DND-41 (cell line): ENCODE results near the gene DRAM1.

Experiments used
- ATAC-seq: fragments of 200-7000 bp; cut with Tn5 transposase; 3 replicates; pipeline ENCODE4 v1.9.1; 2021; ENCODE audit warnings: low read depth; ENCODE audit not compliant: insufficient read depth
- DNase-seq: peaks from one replicate; pipeline ENCODE4 v3.0.0-alpha.2; 2020
- H2AFZ ChIP-seq: 2 replicates; pipeline ENCODE4 v1.6.0; 2012; ENCODE audit warnings: low read depth, low read length
- H3K27ac ChIP-seq: 2 replicates; pipeline ENCODE4 v1.5.1; 2012; ENCODE audit warnings: low read length, inconsistent platforms
- H3K27me3 ChIP-seq: fragments of 200-600 bp; sonication (generic); 2 replicates; pipeline ENCODE4 v1.6.0; 2012; ENCODE audit warnings: low read length, mild to moderate bottlenecking, inconsistent platforms; ENCODE audit not compliant: insufficient read depth, poor library complexity
- H3K36me3 ChIP-seq: 2 replicates; pipeline ENCODE4 v1.5.1; 2012; ENCODE audit warnings: low read length, inconsistent platforms; ENCODE audit not compliant: insufficient read depth
- H3K4me1 ChIP-seq: 2 replicates; pipeline ENCODE4 v1.5.1; 2012; ENCODE audit warnings: mild to moderate bottlenecking, low read length; ENCODE audit not compliant: insufficient read depth
- H3K4me2 ChIP-seq: 2 replicates; pipeline ENCODE4 v1.6.0; 2012; ENCODE audit warnings: mild to moderate bottlenecking, moderate library complexity, low read length, inconsistent platforms; ENCODE audit not compliant: insufficient read depth
- H3K4me3 ChIP-seq, 2 experiments: fragments of 200-600 bp in 1 of 2; shearing (Covaris generic) in 1 of 2; 2 replicates each; pipeline ENCODE4 v1.5.1; 2012 to 2016; ENCODE audit warnings: inconsistent platforms in 2 of 2, low read length in 2 of 2, mild to moderate bottlenecking in 2 of 2, low read depth in 1 of 2, moderate library complexity in 1 of 2
- H3K79me2 ChIP-seq: 2 replicates; pipeline ENCODE4 v1.6.0; 2012; ENCODE audit warnings: low read length, inconsistent platforms; ENCODE audit not compliant: insufficient read depth
- H3K9ac ChIP-seq: 2 replicates; pipeline ENCODE4 v1.6.0; 2012; ENCODE audit warnings: low read depth, mild to moderate bottlenecking, inconsistent platforms, low read length, moderate library complexity
- H3K9me3 ChIP-seq: 2 replicates; pipeline ENCODE4 v1.5.1; 2012; ENCODE audit warnings: low read length, moderate library complexity, mild to moderate bottlenecking, inconsistent platforms; ENCODE audit not compliant: insufficient read depth, severe bottlenecking
- H4K20me1 ChIP-seq: 2 replicates; pipeline ENCODE4 v1.6.0; 2012; ENCODE audit warnings: low read length; ENCODE audit not compliant: insufficient read depth
- EZH2 ChIP-seq: IDR thresholded peaks from 3 replicates; pipeline ENCODE4 v1.6.1; 2012; ENCODE audit warnings: borderline replicate concordance, low read depth, mild to moderate bottlenecking, moderate library complexity, low read length, inconsistent platforms; ENCODE audit not compliant: severe bottlenecking
- TF ChIP-seq, protein P1 (sequence below): IDR thresholded peaks from 2 replicates; pipeline ENCODE4 v1.5.1; 2012; ENCODE audit warnings: borderline replicate concordance, low read length, moderate library complexity, mild to moderate bottlenecking; ENCODE audit not compliant: poor library complexity, severe bottlenecking; ENCODE audit errors: extremely low read depth

The DRAM1 gene, protein sequence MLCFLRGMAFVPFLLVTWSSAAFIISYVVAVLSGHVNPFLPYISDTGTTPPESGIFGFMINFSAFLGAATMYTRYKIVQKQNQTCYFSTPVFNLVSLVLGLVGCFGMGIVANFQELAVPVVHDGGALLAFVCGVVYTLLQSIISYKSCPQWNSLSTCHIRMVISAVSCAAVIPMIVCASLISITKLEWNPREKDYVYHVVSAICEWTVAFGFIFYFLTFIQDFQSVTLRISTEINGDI

DNA sequence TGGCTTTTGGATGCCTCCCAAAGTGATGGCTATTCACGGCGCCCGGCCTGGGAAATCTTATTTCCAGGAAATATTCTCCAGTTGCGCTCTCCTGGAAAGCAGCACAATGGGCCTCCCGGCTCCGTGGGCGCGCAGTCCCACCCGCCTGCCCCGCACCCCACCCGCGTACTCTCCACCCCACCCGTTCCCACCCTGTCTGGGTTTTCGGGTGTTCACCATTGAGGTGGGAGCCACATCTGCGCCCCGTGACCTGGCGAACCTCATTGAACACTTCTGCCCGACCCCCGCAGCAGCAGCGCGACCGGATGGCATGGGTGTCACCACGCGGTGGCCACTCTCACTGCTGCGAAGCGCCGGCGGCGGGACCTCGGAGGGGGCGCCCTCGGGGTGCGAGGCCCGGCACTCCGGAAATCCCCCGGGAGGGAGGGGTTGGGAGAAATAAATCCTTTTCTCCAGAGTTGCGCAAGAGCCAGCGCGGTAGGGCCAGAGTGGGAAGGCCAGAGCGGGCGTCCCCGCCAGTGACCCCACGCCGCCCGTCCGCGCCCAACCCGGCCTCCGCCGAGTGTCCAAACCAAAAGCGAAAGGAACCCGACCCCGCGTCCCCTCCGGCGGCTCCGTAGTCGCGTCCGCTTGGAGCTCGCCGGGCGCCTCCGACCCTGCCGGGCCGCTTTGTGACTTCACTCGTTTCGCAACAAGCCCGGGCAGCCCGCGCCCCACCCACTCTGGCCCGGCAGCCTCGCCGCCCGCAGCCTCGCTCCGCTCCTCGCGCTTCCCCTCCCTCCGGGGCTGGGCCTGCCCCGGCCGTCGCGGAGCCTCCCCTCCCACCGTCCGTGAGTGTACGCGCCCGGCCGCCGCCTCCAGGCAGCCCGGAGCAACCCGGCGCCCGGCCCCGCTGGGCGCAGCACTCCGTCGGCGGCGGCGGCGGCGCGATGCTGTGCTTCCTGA, at the start of gene DRAM1:
DRAM1 (plus strand) TSS at position 720 of the 945 bp plus-strand sequence; CDS start at position 930, 210 bp downstream.
- no peaks in the 10 kb centered on the region for H4K20me1 ChIP-seq
- peak; percentile 76 for DNase-seq
- H3K9ac ChIP-seq: peak within 1 kb of the TSS; percentile 76
- H3K79me2 ChIP-seq: no peaks in the 10 kb centered on the region
- no peaks in the 10 kb centered on the region for H3K36me3 ChIP-seq
- TF ChIP-seq, protein P1, sequence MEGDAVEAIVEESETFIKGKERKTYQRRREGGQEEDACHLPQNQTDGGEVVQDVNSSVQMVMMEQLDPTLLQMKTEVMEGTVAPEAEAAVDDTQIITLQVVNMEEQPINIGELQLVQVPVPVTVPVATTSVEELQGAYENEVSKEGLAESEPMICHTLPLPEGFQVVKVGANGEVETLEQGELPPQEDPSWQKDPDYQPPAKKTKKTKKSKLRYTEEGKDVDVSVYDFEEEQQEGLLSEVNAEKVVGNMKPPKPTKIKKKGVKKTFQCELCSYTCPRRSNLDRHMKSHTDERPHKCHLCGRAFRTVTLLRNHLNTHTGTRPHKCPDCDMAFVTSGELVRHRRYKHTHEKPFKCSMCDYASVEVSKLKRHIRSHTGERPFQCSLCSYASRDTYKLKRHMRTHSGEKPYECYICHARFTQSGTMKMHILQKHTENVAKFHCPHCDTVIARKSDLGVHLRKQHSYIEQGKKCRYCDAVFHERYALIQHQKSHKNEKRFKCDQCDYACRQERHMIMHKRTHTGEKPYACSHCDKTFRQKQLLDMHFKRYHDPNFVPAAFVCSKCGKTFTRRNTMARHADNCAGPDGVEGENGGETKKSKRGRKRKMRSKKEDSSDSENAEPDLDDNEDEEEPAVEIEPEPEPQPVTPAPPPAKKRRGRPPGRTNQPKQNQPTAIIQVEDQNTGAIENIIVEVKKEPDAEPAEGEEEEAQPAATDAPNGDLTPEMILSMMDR: peak; percentile 20
- TF ChIP-seq EZH2: no peak
- peak; percentile 88 for ATAC-seq
- H2AFZ ChIP-seq: peak within 1 kb of the TSS; percentile 91
- H3K4me1 ChIP-seq: peaks cover 16% of the 10 kb centered on the region
- H3K27me3 ChIP-seq: peaks cover 3% of the 10 kb centered on the region
- no peaks in the 10 kb centered on the region for H3K9me3 ChIP-seq
- peak within 1 kb of the TSS; percentile 77 for H3K4me2 ChIP-seq
- H3K4me3 ChIP-seq: peak within 1 kb of the TSS; percentile 53 to 74
- peak within 1 kb of the TSS; percentile 52 for H3K27ac ChIP-seq

DNA sequence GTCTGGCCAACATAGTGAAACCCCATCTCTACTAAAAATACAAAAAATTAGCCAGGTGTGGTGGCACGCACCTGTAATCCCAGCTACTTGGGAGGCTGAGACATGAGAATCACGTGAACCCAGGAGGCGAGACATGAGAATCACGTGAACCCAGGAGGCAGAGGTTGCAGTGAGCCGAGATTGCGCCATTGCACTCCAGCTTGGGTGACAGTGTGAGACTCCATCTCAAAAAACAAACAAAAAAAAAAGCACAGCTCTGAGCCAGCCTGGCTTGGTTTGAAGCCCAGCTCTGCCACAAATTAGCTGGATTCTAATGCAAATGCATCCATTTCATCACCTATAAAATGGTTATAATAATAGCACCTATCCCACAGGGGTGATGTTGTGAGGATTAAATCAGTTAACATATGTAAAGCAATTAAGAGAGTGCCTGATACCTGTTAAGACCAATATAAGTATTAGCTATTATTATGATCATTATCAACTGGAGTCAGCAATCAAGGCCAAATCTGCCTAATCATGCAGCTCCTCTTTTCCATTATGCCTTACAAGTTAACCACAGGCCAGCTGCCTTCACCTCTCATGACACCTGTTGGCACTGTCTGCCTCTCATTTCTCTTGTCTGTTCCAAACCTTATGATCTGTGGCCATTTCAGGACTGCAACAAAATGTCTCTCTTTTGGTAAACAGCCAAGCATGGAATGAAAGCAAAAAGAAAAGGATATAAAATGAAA, 48.8 kb upstream of the DRAM1 start:
- H3K4me3 ChIP-seq: peak overlapping the region in 1 of 2 experiments; percentile 94; a peak in 2 of 4 replicates

DNA sequence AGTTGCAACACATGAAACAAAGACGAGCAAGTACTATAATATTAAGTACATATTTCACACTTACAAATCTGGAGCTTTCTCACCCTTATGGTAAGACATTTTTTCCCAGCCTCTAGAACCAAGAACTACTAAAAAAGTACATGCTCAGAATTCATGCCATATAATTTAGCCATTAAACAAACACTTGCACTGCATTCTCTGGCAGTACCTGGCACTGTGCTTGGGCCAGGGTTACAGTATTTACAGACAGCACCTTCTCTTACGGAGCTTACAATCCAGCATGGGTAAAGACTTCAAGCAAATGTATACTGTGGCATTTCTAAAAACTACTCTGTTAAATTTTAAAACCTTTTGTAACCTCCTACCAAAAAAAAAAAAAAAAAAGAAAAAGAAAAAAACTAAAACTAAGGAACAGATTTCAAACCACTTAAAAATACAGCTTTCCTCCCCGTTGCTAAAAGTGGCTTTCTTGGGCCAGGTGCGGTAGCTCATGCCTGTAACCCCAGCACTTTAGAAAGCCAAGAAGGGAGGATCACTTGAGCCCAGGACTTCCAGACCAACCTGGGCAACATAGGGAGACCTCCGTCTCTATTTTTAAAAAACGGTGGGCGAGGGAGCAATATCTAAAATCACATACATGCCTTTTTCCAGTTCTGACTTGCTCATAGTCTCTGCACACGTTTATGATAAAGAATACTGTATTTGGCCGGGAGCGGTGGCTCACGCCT, 47.6 kb upstream of the DRAM1 start:
- H3K4me2 ChIP-seq: peak overlapping the region; percentile 78
- H3K27me3 ChIP-seq: no peaks in the 10 kb centered on the region
- peak overlapping the region; percentile 85 for H3K27ac ChIP-seq
- DNase-seq (no peak), ATAC-seq (peak; percentile 5; the same call in 2 of the 3 replicates)
- H3K9me3 ChIP-seq: no peaks in the 10 kb centered on the region
- no peaks in the 10 kb centered on the region; the same call in 1 of the 2 replicates for H3K36me3 ChIP-seq
- H2AFZ ChIP-seq: peak overlapping the region; percentile 92
- peak overlapping the region; percentile 73 to 94; a peak in 3 of 4 replicates for H3K4me3 ChIP-seq
- H3K4me1 ChIP-seq: peaks cover 59% of the 10 kb centered on the region
- H3K79me2 ChIP-seq: peaks cover 59% of the 10 kb centered on the region
- no peaks in the 10 kb centered on the region for H4K20me1 ChIP-seq
- TF ChIP-seq, protein P1: no peak
- no peak for TF ChIP-seq EZH2
- peak overlapping the region; percentile 81 for H3K9ac ChIP-seq

More for the DNA sequence above, 48.8 kb upstream of the DRAM1 start:
- Histone ChIP-seq H3K4me2 (peak overlapping the region; percentile 78), H3K27me3 (no peaks in the 10 kb centered on the region), H3K4me1 (peaks cover 70% of the 10 kb centered on the region), H3K9ac (peak overlapping the region; percentile 81), H3K36me3 (no peaks in the 10 kb centered on the region; the same call in 1 of the 2 replicates), H3K27ac (peak overlapping the region; percentile 85), H2AFZ (no peak overlapping the region), H3K79me2 (peaks cover 63% of the 10 kb centered on the region), H3K9me3 (no peaks in the 10 kb centered on the region), H4K20me1 (no peaks in the 10 kb centered on the region)
- no peak for TF ChIP-seq EZH2
- TF ChIP-seq, protein P1: no peak
- DNase-seq: peak; percentile 51
- ATAC-seq: no peak
